WTC11 (cell line): ENCODE data around the gene BTN3A1.

ENCODE experiments used
- ZNF121 ChIP-seq: sonication (generic); formaldehyde crosslinking; IDR thresholded peaks from 2 replicates; pipeline ENCODE4 v1.8.0; 2023; ENCODE audit warnings: missing genetic modification reagents
- TF ChIP-seq, protein P1 (sequence below): sonication (generic); formaldehyde crosslinking; IDR thresholded peaks from 2 replicates; pipeline ENCODE4 v1.8.1; 2023; ENCODE audit warnings: mild to moderate bottlenecking, missing genetic modification reagents

DNA sequence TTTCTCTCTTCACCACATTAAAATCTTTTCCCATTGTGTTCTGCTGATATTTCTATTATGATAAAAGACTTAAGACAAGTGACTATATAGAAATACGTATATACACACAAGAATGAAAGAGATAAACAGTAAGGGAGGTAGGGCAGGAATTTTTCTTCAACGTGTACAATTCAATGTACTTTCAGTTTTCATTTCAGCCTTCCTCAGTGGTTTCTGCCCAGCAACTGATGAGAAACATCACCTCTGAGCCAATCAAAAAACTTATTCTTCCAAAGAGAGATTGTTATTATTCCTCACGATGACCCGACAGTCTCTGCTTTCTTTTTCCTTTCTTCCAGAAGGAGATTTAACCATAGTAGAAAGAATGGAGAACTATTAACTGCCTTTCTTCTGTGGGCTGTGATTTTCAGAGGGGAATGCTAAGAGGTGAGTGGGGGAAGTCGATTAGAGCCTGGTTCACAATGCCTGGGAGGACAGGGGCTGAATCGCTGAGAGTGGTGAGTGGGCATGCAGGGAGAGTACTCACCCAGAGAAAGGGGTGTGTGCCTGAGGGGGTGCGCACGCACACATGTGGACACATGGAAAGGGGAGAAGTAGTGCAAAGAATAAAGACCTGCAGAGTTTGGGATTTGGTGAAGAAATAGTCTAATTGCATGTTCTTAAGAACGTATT lies at the start of gene BTN3A1:
- no peak for TF ChIP-seq ZNF121 (CRISPR knock-in tag)
- TF ChIP-seq, protein P1, sequence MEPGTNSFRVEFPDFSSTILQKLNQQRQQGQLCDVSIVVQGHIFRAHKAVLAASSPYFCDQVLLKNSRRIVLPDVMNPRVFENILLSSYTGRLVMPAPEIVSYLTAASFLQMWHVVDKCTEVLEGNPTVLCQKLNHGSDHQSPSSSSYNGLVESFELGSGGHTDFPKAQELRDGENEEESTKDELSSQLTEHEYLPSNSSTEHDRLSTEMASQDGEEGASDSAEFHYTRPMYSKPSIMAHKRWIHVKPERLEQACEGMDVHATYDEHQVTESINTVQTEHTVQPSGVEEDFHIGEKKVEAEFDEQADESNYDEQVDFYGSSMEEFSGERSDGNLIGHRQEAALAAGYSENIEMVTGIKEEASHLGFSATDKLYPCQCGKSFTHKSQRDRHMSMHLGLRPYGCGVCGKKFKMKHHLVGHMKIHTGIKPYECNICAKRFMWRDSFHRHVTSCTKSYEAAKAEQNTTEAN (CRISPR knock-in tag), result no peak
